HUES48 (cell line): ENCODE measurements around the gene NPHP1.
"Not testable (repeated sequence)": the region's sequence is repeated elsewhere in the genome, so short reads cannot be mapped to it uniquely, and the experiment has no call there.

ENCODE experiments used
- H3K27ac ChIP-seq: one replicate; pipeline ENCODE4 v1.7.0; 2013; ENCODE audit warnings: low read depth, low read length, inconsistent platforms
- H3K27me3 ChIP-seq: 2 replicates; pipeline ENCODE4 v1.6.1; 2013; ENCODE audit warnings: mild to moderate bottlenecking, low read length; ENCODE audit not compliant: control insufficient read depth, insufficient read depth
- H3K36me3 ChIP-seq: 2 replicates; pipeline ENCODE4 v1.6.1; 2013; ENCODE audit warnings: low read length; ENCODE audit not compliant: control insufficient read depth, insufficient read depth
- H3K4me1 ChIP-seq: 2 replicates; pipeline ENCODE4 v1.6.1; 2013; ENCODE audit warnings: mild to moderate bottlenecking, low read length; ENCODE audit not compliant: control insufficient read depth, insufficient read depth
- H3K4me3 ChIP-seq: 2 replicates; pipeline ENCODE4 v1.5.1; 2013; ENCODE audit warnings: mild to moderate bottlenecking, low read depth, low read length
- H3K9ac ChIP-seq: 2 replicates; pipeline ENCODE4 v1.6.1; 2013; ENCODE audit warnings: mild to moderate bottlenecking, low read depth, low read length, moderate library complexity
- H3K9me3 ChIP-seq: 2 replicates; pipeline ENCODE4 v1.6.1; 2013; ENCODE audit warnings: low read length; ENCODE audit not compliant: control insufficient read depth, insufficient read depth

The NPHP1 gene

DNA sequence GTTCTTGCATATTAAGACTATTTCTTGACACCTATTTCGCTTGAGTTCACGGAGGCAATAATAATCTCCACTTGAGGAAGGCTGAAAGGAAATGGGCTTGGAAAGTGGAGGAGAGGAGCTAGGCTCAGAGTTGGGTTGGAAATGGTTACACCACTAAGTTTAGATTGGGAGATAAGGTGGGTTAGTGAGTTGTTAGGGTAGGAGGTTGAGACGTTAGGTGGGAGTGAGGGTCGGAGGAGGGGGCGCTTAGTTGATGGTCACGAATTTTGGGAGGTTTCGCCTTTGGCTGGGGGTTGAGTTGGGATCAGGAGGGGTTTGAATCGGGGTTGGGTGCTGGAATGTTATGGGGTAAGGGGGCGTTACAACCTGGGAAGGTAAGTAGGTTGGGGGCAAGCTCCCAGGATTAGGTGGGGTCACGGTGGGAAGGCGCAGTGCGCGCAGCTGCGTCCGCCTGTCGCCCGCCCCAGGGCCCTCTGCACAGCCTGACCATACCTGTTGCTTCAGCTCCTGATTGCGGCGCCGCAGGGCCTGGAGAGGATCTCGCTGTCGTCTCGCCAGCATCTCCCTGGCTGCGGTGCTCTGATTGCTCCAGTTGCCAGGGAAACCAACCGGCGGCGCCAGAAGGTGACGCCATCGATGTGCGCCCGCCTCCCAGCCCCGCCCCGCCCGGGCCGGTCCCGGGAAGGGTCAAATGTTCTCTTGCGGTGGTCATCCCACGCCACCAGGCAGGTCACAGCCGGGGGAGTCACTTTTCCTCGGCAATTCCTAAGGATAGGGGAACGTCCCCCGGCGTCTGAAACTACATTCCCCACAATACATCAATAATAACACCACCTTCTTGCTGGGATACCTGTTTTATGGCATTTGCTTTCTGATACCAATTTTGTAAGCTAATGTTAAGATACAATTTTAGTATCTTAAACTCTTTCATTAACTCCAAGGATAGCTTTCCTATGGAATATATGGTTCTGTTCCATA, at the start of gene NPHP1:
Gene NPHP1 (minus strand): TSS at position 606 of the 978 bp plus-strand sequence. CDS start 45 bp downstream, at position 561.
- Histone ChIP-seq H3K9me3 (no peaks in the 10 kb centered on the region), H3K4me3 (peak within 1 kb of the TSS; percentile 74), H3K27ac (no peak within 1 kb of the TSS), H3K36me3 (peaks cover 2% of the 10 kb centered on the region; the same call in 1 of the 2 replicates), H3K4me1 (no peaks in the 10 kb centered on the region; the same call in 1 of the 2 replicates), H3K9ac (0 out of 2 replicates have a peak within 1 kb of the TSS, but pooled peaks have one; percentile 13), H3K27me3 (no peaks in the 10 kb centered on the region)

DNA sequence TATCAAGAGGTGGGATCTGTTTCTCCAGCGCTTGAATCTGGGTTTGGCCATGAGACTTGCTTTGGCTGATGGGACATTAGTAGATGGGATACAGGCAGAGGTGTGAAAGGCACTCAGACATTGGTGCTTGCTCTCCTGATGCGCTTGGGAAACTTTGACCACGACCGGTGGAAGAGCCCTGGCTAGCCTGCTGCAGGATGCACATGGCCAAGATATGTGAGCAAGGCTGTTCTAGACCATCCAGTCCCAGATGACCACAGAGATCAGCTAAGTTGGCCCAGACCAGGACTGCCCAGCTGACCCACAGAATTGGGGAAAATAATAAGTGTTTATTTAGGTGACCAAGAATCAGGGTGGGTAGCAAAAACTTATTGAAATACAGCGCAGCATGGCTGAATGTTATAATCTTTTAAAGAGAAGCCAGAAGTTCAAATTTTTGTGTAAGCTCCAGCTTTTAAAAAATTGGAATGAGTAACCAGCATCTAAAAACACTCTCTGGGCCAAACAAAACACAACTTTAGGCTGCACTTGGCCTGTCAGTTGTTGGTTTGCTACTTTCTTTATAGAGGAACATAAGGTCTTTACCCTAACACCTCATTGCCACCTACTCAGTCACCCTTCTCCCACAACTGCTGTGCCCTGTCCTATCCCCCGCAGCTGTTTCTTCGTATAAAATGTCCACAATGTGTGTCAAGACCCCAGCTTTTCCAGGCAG, 43.4 kb upstream of the NPHP1 start:
- not testable (repeated sequence) for H3K4me1 ChIP-seq, H3K36me3 ChIP-seq, H3K9me3 ChIP-seq, H3K27ac ChIP-seq, H3K9ac ChIP-seq, H3K4me3 ChIP-seq, H3K27me3 ChIP-seq

DNA sequence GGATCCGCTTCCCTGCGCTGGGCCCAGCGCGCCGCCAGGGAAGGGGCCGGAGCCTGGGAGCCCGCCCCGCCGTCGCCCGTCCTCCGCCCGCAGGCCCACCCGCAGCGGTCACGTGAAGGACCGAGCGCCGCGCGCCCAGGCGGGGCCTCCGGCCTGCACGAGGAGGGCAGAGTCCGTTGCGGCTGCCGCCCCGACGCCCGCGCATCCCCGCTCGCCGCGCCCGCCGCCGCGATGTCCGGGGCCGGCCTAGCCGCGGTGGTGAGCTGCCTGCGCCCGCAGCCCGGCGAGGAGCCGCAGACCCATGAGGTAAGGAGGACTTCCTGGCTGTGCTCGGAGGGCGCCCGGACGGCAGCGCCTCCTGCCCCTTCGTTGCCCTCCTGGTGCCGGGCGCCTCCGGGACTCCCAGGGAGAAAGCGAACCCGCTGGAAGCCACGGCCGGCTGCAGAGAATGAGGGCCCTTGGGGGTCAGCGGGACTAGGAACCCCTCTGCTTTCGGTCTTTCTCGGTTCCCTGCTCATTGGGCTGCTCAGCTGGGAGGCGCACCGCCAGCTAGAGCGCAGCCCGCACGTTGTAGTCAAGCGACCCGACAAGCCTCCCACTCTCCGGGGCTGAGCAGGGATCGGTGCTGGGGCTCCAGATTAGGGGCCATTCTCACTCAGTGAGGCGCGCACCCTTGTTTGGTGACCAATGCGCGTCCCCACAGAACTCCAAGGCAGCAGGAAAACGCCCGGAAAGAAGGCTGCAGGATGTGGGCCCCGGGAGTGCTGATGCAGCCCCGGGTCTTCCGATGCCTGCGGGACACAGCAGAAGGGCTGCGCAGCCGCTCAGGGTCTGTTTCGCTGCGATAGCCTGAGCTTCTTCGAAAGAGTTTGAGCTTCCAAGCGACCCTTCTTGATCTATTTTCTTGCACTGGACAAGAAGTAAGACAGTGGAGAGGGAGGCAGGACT, 40.9 kb upstream of the NPHP1 start:
- H3K4me1 ChIP-seq, H3K9me3 ChIP-seq, H3K27ac ChIP-seq, H3K4me3 ChIP-seq, H3K36me3 ChIP-seq, H3K9ac ChIP-seq, H3K27me3 ChIP-seq: not testable (repeated sequence)

DNA sequence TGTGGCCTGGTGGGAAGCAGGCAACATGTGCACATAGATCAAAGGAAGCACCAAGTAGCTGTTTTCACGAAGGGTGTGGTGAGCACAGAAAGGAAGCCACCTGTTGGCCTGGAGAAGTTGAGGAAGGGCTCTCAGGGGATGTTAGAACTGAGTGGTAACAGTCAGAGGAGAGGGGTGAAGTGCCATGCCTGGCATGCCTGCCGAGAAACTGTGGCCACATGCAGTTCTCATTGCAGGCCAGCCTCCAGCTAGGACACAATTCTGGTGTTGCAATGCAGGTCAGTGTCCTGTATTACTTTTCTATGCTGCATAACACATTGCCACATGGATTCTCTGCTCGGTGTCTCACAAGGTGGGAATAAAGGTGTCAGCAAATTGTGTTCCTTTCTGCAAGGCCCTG, 38.5 kb upstream of the NPHP1 start:
- not testable (repeated sequence) for H3K9me3 ChIP-seq, H3K9ac ChIP-seq, H3K4me1 ChIP-seq, H3K27ac ChIP-seq, H3K27me3 ChIP-seq, H3K4me3 ChIP-seq, H3K36me3 ChIP-seq

DNA sequence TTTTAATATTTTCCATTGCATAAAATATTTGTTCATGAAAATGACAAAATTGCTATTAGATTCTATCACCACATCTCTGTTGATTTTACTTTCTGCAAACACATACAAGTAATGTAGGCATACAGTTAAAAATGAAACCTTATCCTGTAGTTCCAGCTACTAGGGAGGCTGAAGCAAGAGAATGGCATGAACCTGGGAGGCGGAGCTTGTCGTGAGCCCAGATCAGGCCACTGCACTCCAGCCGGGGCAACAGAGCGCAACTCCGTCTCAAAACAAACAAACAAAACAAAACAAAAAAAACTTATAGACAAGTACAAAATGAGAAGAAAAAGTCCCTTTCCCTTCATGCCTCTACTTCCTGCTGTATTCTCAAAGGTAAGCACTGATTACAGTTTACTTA, 29.7 kb upstream of the NPHP1 start:
- H3K36me3 ChIP-seq, H3K27ac ChIP-seq, H3K9me3 ChIP-seq, H3K4me3 ChIP-seq, H3K9ac ChIP-seq, H3K27me3 ChIP-seq, H3K4me1 ChIP-seq: not testable (repeated sequence)

DNA sequence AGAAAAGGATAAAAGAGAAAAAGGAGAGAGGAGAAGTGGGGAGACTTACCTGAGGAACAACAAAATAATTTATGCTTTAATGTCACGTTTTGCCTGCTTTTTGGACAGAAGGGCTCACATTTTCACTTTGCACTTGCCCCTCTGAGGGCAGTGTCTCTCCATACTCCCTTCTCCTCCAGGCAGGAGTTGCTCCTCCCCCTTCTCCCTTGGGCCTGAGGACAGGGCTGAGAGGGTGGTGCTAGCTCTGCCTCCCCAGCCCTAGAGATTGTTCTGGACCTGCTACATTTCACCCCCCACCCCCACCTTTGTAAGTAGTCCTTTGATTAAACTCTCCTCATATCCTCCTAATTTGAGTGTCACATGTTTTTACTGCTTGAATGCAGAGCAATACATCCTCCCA, 25.1 kb upstream of the NPHP1 start:
- H3K9ac ChIP-seq, H3K4me1 ChIP-seq, H3K27ac ChIP-seq, H3K4me3 ChIP-seq, H3K36me3 ChIP-seq, H3K27me3 ChIP-seq, H3K9me3 ChIP-seq: not testable (repeated sequence)

DNA sequence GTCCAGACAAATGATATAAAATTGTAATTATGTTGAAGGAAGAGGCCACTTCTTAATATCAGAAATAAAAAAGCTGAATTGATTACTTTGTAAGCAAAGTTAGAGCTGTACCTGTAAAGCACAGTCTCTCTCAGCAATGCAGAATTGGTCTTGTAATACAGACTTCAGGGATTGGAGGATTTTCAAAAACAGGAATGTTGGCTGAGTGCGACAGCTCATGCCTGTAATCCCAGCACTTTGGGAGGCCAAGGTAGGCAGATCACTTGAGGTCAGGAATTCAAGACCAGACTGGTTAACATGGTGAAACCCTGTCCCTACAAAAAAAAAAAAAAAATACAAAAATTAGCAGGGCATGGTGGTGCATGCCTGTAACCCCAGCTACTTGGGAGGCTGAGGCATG, 17.8 kb upstream of the NPHP1 start:
- H3K27ac ChIP-seq, H3K4me3 ChIP-seq, H3K4me1 ChIP-seq, H3K9me3 ChIP-seq, H3K36me3 ChIP-seq, H3K9ac ChIP-seq, H3K27me3 ChIP-seq: not testable (repeated sequence)

DNA sequence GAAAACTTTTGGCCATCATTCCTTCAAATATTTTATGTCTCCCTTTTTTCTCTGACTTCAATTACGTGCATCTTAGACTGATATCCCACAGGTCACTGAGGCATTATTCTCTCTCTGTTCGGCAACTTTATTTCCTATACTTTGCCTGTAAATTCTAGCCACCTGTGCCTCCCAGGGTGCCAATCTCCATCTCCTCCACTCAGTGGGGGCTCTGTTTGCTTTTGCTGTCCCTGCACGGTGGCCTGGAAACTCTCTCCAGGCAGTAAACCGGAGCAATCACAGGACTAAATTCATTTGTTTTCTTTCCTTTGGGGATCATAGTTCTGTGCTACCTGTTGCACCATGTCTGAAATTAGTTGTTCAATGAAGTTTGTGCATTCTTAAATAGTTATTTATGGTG, 17.1 kb upstream of the NPHP1 start:
- peaks cover 7% of the 10 kb centered on the region; the same call in 1 of the 2 replicates for H3K9me3 ChIP-seq
- H3K4me3 ChIP-seq: no peak overlapping the region
- no peak overlapping the region for H3K9ac ChIP-seq
- H3K27me3 ChIP-seq: no peaks in the 10 kb centered on the region
- H3K27ac ChIP-seq: no peak overlapping the region
- H3K36me3 ChIP-seq: no peaks in the 10 kb centered on the region
- H3K4me1 ChIP-seq: no peaks in the 10 kb centered on the region; the same call in 1 of the 2 replicates

DNA sequence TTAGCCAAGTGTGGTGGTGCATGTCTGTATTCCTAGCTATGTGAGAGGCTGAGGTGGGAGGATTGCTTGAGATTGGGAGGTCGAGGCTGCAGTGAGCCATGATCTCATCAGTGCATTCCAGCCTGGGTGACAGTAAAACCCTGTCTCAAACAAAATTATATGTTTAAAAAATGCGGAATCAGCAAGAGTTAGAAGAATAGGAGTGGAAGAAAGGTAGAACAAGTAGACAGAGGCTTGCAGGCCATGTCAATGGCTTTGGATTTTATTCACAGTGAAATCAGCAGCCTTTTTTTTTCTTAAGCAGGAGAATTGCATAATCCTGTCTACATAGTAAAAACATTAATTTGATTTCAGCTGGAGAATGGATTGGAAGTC, 15.4 kb upstream of the NPHP1 start:
- Histone ChIP-seq H3K4me1 (no peaks in the 10 kb centered on the region; the same call in 1 of the 2 replicates), H3K9ac (no peak overlapping the region), H3K9me3 (peaks cover 7% of the 10 kb centered on the region; the same call in 1 of the 2 replicates), H3K36me3 (no peaks in the 10 kb centered on the region), H3K4me3 (no peak overlapping the region), H3K27ac (no peak overlapping the region), H3K27me3 (no peaks in the 10 kb centered on the region)

DNA sequence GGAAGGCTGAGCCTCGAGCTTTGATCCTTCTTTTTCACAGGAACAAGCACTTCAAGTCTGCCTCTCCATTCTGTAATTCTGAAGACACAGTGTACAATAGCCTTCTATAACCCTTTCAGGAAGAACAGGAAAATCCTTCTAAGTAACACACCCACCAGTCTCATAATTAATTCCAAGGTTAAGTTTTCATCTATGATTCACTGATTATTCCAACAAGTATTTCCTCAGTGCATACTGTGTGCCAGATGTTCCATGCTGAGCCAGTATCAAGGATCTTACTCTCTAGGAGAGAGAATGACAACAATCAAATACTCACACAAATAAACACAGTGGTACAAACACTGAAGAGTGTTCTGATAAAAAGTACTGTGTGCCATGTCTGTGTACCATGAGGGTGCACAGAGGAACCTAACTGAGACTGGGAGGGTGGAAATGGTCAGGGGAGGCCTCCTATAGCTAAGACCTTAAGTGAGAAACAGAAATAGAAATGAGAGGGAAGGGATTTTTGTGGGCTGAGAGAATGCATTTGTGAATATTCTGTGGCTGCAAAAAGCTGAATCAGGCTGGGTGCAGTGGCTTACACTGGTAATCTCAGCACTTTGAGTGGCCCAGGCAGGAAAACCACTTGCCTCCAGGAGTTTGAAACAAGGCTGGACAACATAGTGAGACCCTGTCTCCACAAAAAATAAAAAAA, 14.8 kb upstream of the NPHP1 start:
- no peaks in the 10 kb centered on the region; the same call in 1 of the 2 replicates for H3K4me1 ChIP-seq
- H3K27ac ChIP-seq: no peak overlapping the region
- H3K4me3 ChIP-seq: no peak overlapping the region
- no peaks in the 10 kb centered on the region for H3K27me3 ChIP-seq
- H3K36me3 ChIP-seq: no peaks in the 10 kb centered on the region
- H3K9me3 ChIP-seq: peaks cover 7% of the 10 kb centered on the region
- H3K9ac ChIP-seq: no peak overlapping the region
